ENCODE results near the gene MEGF6. TPM values are rescaled to one million over a fixed set of nuclear protein-coding genes. Genes with fewer than 3 reads are reported as not detected.

Gene MEGF6
- total RNA-seq, 2 experiments from 2014 or later = 1.7 to 2.5 TPM

DNA sequence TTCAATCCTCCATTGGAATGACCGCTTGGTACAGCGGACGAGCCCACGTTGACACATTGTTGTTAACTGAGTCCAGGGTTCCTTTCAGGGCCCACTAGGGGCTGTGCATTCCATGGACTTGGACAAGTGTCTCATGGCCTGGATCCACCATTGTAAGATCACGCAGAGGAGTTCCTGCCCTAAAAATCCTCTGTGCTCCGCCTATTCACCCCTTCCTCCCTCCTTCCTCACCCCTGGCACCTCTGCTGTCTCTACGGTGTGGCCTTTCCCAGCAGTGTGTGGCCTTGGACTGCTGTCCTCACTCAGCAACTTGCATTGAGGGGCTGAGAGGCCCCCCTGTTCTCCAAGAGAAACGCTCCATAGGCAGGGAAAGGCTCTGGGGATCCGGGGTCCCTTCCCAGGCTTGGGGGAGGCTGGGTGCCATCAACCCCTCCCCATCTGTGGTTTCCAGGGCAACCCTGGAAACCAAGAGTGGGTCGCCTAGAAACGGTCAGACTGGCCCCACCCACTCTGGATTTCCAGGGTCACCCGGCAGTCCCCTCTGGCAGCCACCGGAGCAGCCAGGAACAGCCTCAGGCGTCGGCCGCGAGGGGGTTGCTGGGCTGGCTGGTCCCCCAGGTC, 50.9 kb downstream of the MEGF6 start:
- no peak overlapping the region for H3K4me3 Mint-ChIP-seq
- H3K9me3 Mint-ChIP-seq = no peaks in the 10 kb centered on the region
- no peaks in the 10 kb centered on the region for H3K36me3 Mint-ChIP-seq
- no peaks in the 10 kb centered on the region for H3K4me1 Mint-ChIP-seq
- H3K27me3 Mint-ChIP-seq = no peaks in the 10 kb centered on the region
- no peak overlapping the region for H3K27ac Mint-ChIP-seq
- DNase-seq = no peak

DNA sequence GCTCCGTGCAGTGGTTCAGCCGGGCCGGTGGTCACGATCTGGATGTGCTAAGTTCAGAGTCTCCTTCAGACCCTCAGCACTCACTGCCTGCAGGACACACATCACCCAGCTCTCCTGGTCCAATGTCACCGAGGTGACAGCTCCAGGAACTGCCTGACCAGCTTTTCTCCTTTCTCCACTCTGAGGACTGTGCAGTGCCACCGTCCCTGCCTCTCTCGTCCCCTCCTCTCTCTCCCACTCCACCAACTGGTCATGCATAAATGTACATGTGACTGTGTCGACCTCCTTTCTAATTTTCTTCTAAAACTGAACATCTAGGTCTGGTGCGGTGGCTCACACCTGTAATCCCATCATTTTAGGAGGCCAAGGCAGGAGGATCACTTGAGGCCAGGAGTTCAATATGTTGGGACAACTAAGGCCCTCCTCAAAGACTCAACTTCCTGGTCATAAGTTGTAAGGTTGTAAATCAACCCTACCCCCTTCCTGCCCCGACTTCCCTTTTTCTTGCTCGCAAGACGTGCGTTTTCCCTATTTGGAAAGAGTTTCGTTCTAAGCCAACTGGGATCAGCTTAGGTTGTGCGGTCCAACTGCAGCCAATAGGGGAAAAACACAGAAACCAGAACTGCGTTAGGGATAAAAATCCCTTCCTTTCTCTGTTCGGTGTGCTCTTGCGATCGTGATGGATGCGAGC, 53.1 kb downstream of the MEGF6 start:
- H3K9me3 Mint-ChIP-seq = no peaks in the 10 kb centered on the region
- DNase-seq = no peak
- H3K36me3 Mint-ChIP-seq = no peaks in the 10 kb centered on the region
- H3K4me3 Mint-ChIP-seq = no peak overlapping the region
- H3K27ac Mint-ChIP-seq = no peak overlapping the region
- H3K27me3 Mint-ChIP-seq = no peaks in the 10 kb centered on the region
- no peaks in the 10 kb centered on the region for H3K4me1 Mint-ChIP-seq

DNA sequence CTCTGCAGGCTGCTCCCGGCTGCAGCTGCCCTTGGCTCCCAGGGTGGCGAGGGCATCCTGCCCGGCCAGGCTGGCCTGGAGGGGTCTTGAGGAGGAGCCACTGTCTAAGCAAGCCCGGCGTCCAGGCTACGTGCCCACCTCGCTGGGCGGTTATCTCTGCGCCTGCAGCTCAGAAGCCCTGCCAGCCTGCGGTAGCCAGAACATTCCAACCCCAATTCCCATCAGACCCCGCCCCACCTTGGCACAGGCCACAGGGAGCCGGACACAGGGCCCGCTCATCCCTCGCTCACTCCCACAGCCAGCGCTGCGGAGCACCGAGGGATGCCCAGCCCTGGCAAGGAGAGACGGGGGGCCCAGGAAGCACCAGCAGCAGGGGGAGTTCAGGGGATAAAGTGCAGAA, 53.9 kb downstream of the MEGF6 start:
- Mint-ChIP-seq H3K4me3 (no peak overlapping the region), H3K27me3 (no peaks in the 10 kb centered on the region), H3K4me1 (no peaks in the 10 kb centered on the region), H3K9me3 (no peaks in the 10 kb centered on the region), H3K27ac (no peak overlapping the region), H3K36me3 (no peaks in the 10 kb centered on the region)
- DNase-seq = no peak

DNA sequence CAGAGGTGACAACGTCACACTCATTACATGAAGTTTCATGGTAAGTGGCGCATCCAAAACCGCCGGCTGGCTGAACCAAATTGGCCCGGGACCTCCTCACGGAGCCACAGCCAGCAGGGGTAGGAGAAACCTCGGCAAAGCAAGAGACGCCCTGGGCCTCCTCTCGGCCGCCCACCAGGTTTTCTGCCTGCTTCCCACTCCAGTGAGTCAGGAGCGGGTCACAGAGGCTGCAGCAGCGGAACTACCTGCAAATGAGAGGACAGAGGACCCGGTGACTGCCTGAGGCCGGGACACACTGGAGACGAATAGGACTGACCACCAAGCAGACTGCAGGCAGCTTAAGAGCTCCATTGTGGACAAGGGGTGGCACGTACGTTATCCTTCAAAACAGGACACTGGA, 55.0 kb downstream of the MEGF6 start:
- H3K27me3 Mint-ChIP-seq = no peaks in the 10 kb centered on the region
- H3K27ac Mint-ChIP-seq = no peak overlapping the region
- H3K4me1 Mint-ChIP-seq = no peaks in the 10 kb centered on the region
- DNase-seq = no peak
- H3K9me3 Mint-ChIP-seq = no peaks in the 10 kb centered on the region
- no peak overlapping the region for H3K4me3 Mint-ChIP-seq
- no peaks in the 10 kb centered on the region for H3K36me3 Mint-ChIP-seq

DNA sequence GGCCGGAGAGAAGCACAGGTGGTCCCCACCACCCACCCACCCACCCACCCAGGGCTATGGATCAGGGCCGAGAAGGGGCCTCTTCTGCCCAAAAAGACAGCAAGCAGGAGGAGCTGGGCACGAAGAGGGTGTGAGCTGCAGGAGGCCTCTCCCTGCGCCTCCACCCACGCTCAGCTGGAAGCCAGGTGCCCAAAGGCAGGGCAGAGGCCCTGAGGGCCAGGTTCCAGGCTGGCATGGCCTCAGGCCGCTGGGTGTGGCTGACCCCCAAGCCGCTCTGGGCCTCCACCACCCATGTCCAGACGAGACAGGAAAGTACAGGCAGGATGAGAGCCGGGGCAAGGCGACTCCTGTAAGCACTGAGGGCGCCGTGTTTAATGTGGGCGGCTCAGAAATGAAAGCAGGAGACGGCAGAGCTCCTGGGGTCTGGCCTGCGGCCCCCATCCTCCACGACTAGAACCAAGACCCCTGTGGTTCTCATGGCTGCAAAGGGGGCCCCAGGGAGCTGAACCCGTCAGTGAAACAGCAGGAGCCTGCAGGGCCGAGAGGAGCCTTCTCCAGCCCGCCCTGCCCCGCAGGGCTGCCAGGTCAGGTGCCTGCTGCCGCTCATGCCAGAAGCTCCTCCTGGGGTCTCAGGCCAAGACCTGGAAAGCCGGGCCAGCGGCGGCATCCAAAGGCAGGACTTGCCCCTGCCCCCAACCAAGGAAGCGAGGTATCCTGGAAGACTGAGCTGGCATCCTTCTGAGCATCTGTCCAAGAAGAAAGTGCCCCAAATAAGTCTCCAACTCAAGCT, 56.0 kb downstream of the MEGF6 start:
- Mint-ChIP-seq H3K36me3 (no peaks in the 10 kb centered on the region), H3K4me1 (no peaks in the 10 kb centered on the region), H3K9me3 (no peaks in the 10 kb centered on the region), H3K4me3 (no peak overlapping the region), H3K27me3 (no peaks in the 10 kb centered on the region), H3K27ac (no peak overlapping the region)
- no peak for DNase-seq

DNA sequence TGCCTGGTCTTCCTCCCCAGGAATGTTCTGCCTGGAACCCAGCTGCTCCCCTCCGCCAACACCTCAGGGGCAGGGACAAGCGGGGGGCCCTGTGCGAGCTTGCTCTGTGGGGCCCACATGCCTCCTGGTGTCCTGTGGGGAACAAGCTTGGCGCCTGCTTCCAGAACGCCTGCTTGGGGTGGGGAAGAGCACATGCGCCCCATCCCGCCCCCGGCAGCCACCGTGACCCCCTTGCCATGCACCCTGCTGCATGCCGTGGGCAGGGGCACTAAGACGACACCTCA, 57.4 kb downstream of the MEGF6 start:
- Mint-ChIP-seq H3K27me3 (no peaks in the 10 kb centered on the region), H3K9me3 (no peaks in the 10 kb centered on the region), H3K4me1 (no peaks in the 10 kb centered on the region), H3K4me3 (no peak overlapping the region), H3K27ac (no peak overlapping the region), H3K36me3 (no peaks in the 10 kb centered on the region)
- no peak for DNase-seq

DNA sequence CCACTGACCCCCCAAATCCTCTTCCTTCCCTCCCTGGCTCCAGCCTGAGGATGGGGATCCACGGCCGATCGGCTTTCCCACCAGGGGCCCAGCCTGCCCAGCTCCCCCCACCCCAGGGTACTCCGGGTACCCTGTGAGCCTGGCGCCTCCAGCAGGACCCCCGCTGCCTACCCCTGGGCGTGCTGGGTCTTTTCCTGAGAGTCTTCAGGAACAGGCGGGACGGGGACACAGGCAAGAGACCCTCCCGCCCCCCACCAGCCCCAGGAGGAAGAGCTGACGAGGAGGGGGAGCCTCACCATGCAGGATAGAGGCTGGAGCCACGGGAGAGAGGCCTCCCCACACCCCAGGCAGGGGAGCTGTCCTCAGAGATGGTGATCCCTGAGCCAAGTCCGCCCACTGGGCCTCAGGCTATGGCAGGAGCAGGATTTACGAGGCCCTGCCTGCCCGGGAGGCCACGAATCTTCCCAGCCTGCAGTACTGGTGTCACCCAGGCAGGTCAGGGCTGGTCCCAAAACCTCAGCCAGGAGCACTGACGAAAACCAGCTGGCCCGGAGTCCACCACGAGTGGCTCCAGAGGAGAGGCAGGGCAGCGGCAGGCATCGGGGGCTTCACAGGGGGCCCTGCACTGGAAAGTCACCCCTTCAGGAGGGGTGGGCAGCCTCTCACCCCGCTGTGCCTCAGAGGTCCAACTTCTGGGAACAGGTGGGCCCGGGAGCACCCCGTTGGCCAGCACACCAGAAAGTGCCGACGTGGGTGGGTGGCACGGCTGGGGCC, 58.0 kb downstream of the MEGF6 start:
- no peaks in the 10 kb centered on the region for H3K9me3 Mint-ChIP-seq
- H3K27ac Mint-ChIP-seq = no peak overlapping the region
- H3K4me1 Mint-ChIP-seq = no peaks in the 10 kb centered on the region
- H3K27me3 Mint-ChIP-seq = no peaks in the 10 kb centered on the region
- no peaks in the 10 kb centered on the region for H3K36me3 Mint-ChIP-seq
- DNase-seq = no peak
- no peak overlapping the region for H3K4me3 Mint-ChIP-seq

DNA sequence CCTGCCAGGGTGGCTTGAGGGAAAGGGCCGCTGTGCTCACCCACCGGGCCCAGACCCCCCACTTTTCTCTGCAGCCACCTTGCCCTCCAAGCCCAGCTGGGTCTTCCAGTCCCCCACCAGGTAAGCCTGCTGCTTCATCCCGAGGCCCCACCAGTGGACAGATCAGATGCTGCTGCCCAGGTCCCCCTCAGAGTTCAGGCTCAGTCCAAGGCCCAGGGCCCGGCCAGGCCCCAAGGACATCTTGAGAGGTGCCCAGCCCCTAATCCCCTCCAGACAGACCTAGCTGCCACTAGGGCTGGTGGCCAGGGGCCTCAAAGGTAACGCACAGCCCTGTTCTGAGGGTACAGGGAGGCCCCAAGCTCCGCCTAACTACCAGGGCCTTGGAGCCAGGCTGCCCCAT, 58.6 kb downstream of the MEGF6 start:
- H3K27ac Mint-ChIP-seq = no peak overlapping the region
- H3K36me3 Mint-ChIP-seq = no peaks in the 10 kb centered on the region

DNA sequence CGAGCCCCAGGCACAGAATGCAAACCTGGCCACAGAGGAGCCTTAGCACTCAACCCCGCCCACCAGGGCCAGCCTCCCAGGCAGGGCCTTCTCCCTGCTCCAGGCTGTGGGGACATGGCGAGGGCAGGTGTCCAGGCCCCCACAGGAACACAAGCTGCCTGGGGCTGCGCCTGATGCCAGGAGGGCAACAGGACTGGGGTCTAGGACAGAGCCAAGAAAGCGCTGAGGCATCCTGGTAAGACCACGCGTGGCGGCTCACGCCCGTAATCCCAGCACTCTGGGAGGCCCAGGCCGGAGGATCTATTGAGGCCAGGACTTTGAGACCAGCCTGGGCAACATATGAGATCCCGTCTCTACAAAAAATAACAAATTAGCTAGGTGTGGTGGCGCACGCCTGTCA, 59.1 kb downstream of the MEGF6 start:
- Mint-ChIP-seq H3K27me3 (no peaks in the 10 kb centered on the region), H3K4me1 (no peaks in the 10 kb centered on the region), H3K36me3 (no peaks in the 10 kb centered on the region), H3K4me3 (no peak overlapping the region), H3K9me3 (no peaks in the 10 kb centered on the region), H3K27ac (no peak overlapping the region)
- DNase-seq = no peak

More for the DNA sequence above, 58.6 kb downstream of the MEGF6 start:
- Mint-ChIP-seq H3K4me1 (no peaks in the 10 kb centered on the region), H3K4me3 (no peak overlapping the region), H3K9me3 (no peaks in the 10 kb centered on the region), H3K27me3 (no peaks in the 10 kb centered on the region)
- DNase-seq = no peak

DNA sequence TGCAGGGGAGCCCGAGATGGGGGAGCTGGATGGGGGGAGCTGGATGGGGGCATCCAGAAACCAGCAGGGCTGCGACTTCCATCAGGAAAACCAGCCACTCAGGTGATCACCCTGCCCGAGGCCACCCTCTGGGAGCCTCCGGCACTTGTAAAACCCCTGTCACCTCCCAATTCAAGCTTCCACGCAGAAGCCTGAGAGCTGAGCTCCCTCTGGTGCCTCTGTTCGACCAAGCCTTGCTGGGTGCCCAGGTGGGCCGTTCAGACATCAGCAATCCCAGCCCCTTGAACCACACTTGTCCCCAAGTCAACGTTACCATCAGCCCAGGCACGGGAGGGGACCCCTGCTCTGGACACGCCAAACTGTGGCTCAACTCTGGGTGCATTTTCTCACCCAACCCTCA, 59.6 kb downstream of the MEGF6 start:
- no peak overlapping the region for H3K27ac Mint-ChIP-seq

DNA sequence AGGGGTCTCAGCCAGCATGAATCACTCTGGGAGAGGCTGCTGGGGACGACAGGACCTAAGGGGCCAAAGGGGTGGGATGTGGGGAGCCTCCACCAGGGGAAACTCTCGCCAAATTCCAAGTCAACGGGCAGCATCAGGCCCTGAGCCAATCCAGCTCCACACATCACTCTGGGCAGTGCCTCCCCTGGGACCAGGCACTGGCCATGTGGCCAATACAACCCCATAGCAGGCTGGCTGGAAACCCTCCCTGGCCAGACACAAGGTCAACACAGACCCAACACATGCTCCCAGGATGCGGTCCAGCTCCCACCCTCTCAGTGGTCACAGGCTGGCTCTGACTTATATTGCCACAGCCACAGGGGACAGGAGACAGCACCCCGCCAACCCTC, 60.0 kb downstream of the MEGF6 start:
- Mint-ChIP-seq H3K4me3 (no peak overlapping the region), H3K4me1 (no peaks in the 10 kb centered on the region), H3K27me3 (no peaks in the 10 kb centered on the region), H3K9me3 (no peaks in the 10 kb centered on the region), H3K36me3 (no peaks in the 10 kb centered on the region), H3K27ac (no peak overlapping the region)
- DNase-seq = no peak

More for the DNA sequence above, 59.6 kb downstream of the MEGF6 start:
- no peaks in the 10 kb centered on the region for H3K4me1 Mint-ChIP-seq
- H3K36me3 Mint-ChIP-seq = no peaks in the 10 kb centered on the region
- no peaks in the 10 kb centered on the region for H3K9me3 Mint-ChIP-seq
- H3K4me3 Mint-ChIP-seq = no peak overlapping the region
- no peak for DNase-seq
- H3K27me3 Mint-ChIP-seq = no peaks in the 10 kb centered on the region

DNA sequence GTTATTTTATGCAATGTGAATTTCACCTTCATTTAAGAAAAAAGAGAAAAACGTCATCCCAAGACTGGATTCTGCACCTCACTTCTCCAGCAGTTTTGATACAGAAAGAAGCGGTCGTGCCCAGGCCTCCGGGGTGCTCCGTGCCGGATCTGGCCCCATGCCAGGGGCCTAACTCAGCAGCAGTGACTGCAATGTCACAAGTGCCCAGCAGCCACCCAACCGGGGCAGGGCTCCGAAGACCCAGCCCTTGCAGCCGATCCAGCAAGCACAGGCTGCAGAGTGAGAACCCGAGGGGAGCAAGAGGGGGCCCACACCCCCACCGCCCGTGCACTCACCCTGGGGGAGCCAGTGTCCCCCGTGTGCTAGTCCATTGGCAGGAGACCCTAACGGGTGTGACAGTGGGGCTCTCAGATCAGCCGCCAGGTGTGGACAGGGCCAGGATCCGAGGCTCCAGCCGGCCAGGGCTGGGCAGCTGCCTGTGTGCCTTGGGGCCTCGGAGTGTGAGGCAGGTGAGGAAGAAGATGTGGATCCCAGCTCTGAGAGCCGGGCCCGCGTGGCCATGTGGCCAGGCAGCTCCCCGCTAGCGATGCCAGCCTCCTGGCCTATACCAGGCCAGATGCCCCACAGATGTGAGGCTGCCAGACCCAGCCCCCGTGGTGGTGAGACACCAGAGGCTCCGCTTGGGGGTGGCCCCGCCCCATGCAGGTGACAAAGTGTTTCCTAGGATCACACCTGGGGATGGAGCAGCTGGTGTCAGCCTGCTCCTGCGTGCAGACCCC, 60.6 kb downstream of the MEGF6 start:
- Mint-ChIP-seq H3K4me3 (no peak overlapping the region), H3K36me3 (no peaks in the 10 kb centered on the region), H3K4me1 (no peaks in the 10 kb centered on the region), H3K27me3 (no peaks in the 10 kb centered on the region), H3K9me3 (no peaks in the 10 kb centered on the region), H3K27ac (no peak overlapping the region)
- DNase-seq = no peak

DNA sequence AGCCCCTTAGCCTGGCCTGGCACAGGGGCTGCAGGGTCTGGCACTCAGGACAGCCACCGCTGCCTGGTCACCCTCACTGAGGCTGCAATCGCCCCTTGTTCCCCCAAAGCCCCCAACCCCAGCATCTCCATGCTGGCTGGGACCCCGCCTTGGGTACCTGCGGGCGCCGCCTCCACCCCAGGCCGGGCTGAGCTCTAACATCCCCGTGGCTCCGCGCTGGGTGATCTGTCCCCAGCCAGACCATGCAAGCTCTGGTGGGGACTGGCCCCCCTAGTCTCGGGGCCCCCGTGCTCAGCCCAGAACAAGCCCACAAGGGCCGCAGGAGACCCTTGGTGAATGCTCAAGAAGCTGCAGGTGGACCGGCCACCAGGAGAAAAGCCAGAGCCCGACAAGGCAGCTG, 62.4 kb downstream of the MEGF6 start:
- Mint-ChIP-seq H3K9me3 (no peaks in the 10 kb centered on the region), H3K4me3 (no peak overlapping the region), H3K4me1 (no peaks in the 10 kb centered on the region), H3K27ac (no peak overlapping the region), H3K36me3 (no peaks in the 10 kb centered on the region), H3K27me3 (no peaks in the 10 kb centered on the region)
- DNase-seq = no peak

DNA sequence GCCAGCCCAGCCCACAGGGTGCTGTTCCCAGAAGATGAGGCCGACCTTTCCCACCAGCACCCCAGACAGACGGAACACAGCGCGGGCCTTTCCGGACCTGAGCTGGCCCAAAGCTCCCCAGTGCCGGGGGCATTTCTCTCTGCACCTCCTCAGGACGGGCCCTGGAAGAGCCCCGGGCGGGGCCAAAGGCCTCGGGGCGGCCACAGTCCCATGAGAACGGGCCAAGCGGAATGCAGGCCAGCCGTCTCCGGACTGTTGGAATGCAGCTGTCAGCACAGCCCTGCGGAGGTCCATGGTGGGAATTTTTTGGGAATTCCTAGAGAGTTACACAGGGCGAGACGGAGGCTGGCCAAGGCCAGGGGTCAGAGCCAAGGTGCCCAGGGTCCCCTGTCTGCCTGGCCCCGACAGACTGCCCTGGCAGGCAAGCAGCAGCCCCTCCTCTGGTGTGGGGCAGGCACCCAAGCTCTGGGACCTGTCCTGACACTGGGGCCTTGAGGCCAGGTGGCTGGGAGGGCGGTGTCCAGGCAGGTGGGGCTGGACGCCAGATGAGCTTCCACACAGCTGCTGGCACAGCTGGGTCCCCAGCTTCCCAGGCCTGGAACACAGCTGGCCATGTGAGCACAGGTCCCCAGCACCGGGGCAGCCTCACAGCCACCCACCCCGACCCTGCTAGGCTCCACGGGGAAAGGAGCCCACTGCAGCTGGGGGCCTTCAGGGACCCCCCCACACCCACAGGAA, 63.0 kb downstream of the MEGF6 start:
- Mint-ChIP-seq H3K27me3 (no peaks in the 10 kb centered on the region), H3K4me3 (no peak overlapping the region), H3K9me3 (no peaks in the 10 kb centered on the region)

More for the DNA sequence above, 63.0 kb downstream of the MEGF6 start:
- Mint-ChIP-seq H3K27ac (no peak overlapping the region), H3K36me3 (no peaks in the 10 kb centered on the region), H3K4me1 (no peaks in the 10 kb centered on the region)
- DNase-seq = no peak

All from activated naive CD8-positive, alpha-beta T cell treated with anti-CD3 and anti-CD28 coated beads for 36 hours (primary cell).